Measurements from ENCODE around the gene NEO1. TPM values are rescaled to one million over a fixed set of nuclear protein-coding genes. Genes with fewer than 3 reads are reported as not detected.

NEO1 gene
- polyA plus RNA-seq, 1 donor from 2014 or later = 57.0 TPM

DNA sequence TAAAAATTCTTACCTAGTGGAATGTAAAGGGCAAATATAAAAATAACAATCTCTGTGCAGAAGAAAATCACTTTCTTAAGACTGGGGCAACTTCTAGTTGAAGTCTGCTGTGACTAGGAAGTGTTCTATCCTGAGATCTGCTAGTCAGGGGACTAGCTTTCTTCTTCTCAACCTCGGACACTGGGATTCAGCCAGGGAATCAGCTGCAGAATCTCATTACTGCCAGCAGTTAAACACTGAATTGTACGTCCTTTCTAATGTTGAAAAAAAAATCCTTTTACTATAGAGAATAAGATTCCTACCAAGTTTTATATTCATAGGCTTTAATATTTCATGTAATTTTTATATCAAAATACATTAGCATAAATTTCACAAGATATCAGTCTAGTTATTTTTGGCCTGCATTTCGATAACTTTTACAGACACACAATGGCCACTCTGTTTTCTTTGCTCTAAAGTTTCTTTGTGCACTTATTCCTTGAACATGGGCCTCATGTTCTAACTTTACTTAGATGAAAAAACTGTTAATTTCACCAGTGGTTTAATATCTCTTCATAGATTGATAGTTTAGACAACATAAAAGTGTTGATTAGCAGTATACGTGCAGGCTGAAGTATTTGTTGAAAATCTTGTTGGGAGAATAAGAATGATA, 2.6 kb upstream of the NEO1 start:
- H3F3A ChIP-seq (ENCODE audit: insufficient read depth, low read length, poor library complexity, severe bottlenecking) = no peaks in the 10 kb centered on the region
- no peak overlapping the region for H3K9ac ChIP-seq (ENCODE audit: low read length)
- H3K4me2 ChIP-seq (ENCODE audit: low read length) = no peak overlapping the region
- H3K36me3 ChIP-seq (ENCODE audit: insufficient read depth, low read length) = no peaks in the 10 kb centered on the region
- peaks cover 6% of the 10 kb centered on the region for H4K20me1 ChIP-seq (ENCODE audit: insufficient read depth)
- no peaks in the 10 kb centered on the region for H3K27me3 ChIP-seq (ENCODE audit: insufficient read depth, low read depth, low read length)
- no peaks in the 10 kb centered on the region for H3K9me2 ChIP-seq (ENCODE audit: insufficient read depth, low read length)
- H3K9me3 ChIP-seq (ENCODE audit: low read length) = no peaks in the 10 kb centered on the region
- H2AFZ ChIP-seq (ENCODE audit: low read depth, low read length) = no peak overlapping the region
- no peak overlapping the region for H3K27ac ChIP-seq (ENCODE audit: low read length)
- TF ChIP-seq MXI1 (conservative IDR thresholded peaks at IDR 0.05; ENCODE audit: poor library complexity, severe bottlenecking) = no peak
- peaks cover 13% of the 10 kb centered on the region for H3K79me2 ChIP-seq (replicated peaks; ENCODE audit: insufficient read depth, low read length)
- H3K4me3 ChIP-seq (ENCODE audit: low read length) = no peak overlapping the region

DNA sequence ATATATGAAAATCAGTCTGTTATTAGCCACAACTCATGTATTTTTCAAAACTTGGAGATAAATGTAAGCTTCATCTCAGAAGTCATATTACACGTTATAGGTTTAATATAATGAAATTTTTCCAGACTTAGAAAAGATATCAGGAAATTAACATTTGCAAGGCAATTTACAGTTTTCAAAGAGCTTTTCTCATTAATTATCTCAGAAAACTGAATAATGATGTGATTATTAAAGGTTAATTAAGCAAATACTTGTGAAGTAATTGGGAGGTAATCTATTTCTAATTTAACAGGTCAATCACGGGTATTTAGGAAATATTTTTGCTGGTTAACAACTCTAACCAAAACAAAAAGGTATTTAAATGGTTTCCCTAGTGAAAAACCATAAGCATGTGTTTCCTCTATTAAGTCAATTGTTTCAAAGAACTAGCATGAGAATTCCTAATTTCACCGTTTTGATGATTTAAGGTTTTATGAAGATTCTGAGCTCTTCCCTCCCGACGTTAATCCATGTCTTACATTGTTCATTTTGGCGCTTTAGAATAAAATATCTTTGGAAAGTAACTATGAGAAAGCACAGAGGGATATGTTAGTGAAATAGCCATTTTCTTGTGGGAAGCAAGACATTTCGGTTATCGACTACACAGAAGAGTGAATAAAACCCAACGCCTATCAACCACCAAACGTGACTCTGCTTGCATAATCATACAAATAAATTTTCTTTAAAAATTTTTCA, 1.5 kb upstream of the NEO1 start:
- Histone ChIP-seq H3K4me3 (ENCODE audit: low read length) (peak overlapping the region; percentile 78), H3K27me3 (ENCODE audit: insufficient read depth, low read depth, low read length) (no peaks in the 10 kb centered on the region), H3K9me3 (ENCODE audit: low read length) (no peaks in the 10 kb centered on the region), H3K4me2 (ENCODE audit: low read length) (peak overlapping the region; percentile 98), H3K36me3 (ENCODE audit: insufficient read depth, low read length) (no peaks in the 10 kb centered on the region), H4K20me1 (ENCODE audit: insufficient read depth) (peaks cover 6% of the 10 kb centered on the region), H3K79me2 (replicated peaks; ENCODE audit: insufficient read depth, low read length) (peaks cover 24% of the 10 kb centered on the region), H3F3A (ENCODE audit: insufficient read depth, low read length, poor library complexity, severe bottlenecking) (no peaks in the 10 kb centered on the region), H2AFZ (ENCODE audit: low read depth, low read length) (peak overlapping the region; percentile 78), H3K9ac (ENCODE audit: low read length) (peak overlapping the region; percentile 97), H3K9me2 (ENCODE audit: insufficient read depth, low read length) (no peaks in the 10 kb centered on the region), H3K27ac (ENCODE audit: low read length) (peak overlapping the region; percentile 96)
- TF ChIP-seq, protein P1, sequence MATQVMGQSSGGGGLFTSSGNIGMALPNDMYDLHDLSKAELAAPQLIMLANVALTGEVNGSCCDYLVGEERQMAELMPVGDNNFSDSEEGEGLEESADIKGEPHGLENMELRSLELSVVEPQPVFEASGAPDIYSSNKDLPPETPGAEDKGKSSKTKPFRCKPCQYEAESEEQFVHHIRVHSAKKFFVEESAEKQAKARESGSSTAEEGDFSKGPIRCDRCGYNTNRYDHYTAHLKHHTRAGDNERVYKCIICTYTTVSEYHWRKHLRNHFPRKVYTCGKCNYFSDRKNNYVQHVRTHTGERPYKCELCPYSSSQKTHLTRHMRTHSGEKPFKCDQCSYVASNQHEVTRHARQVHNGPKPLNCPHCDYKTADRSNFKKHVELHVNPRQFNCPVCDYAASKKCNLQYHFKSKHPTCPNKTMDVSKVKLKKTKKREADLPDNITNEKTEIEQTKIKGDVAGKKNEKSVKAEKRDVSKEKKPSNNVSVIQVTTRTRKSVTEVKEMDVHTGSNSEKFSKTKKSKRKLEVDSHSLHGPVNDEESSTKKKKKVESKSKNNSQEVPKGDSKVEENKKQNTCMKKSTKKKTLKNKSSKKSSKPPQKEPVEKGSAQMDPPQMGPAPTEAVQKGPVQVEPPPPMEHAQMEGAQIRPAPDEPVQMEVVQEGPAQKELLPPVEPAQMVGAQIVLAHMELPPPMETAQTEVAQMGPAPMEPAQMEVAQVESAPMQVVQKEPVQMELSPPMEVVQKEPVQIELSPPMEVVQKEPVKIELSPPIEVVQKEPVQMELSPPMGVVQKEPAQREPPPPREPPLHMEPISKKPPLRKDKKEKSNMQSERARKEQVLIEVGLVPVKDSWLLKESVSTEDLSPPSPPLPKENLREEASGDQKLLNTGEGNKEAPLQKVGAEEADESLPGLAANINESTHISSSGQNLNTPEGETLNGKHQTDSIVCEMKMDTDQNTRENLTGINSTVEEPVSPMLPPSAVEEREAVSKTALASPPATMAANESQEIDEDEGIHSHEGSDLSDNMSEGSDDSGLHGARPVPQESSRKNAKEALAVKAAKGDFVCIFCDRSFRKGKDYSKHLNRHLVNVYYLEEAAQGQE (IDR thresholded peaks at IDR 0.05; ENCODE audit: borderline replicate concordance) = no peak
- TF ChIP-seq POLR2AphosphoS5 (IDR thresholded peaks at IDR 0.05) (no peak), MXI1 (conservative IDR thresholded peaks at IDR 0.05; ENCODE audit: poor library complexity, severe bottlenecking) (no peak), EZH2 (IDR thresholded peaks at IDR 0.05; ENCODE audit: borderline replicate concordance, insufficient read depth, low read length, poor library complexity, severe bottlenecking) (no peak), RAD21 (conservative IDR thresholded peaks at IDR 0.05) (no peak), TAF1 (IDR thresholded peaks at IDR 0.05; ENCODE audit: low read depth) (no peak), EP300 (conservative IDR thresholded peaks at IDR 0.05; ENCODE audit: poor library complexity, severe bottlenecking) (no peak), SMC3 (conservative IDR thresholded peaks at IDR 0.05; ENCODE audit: poor library complexity) (no peak)
- TF ChIP-seq, protein P2, sequence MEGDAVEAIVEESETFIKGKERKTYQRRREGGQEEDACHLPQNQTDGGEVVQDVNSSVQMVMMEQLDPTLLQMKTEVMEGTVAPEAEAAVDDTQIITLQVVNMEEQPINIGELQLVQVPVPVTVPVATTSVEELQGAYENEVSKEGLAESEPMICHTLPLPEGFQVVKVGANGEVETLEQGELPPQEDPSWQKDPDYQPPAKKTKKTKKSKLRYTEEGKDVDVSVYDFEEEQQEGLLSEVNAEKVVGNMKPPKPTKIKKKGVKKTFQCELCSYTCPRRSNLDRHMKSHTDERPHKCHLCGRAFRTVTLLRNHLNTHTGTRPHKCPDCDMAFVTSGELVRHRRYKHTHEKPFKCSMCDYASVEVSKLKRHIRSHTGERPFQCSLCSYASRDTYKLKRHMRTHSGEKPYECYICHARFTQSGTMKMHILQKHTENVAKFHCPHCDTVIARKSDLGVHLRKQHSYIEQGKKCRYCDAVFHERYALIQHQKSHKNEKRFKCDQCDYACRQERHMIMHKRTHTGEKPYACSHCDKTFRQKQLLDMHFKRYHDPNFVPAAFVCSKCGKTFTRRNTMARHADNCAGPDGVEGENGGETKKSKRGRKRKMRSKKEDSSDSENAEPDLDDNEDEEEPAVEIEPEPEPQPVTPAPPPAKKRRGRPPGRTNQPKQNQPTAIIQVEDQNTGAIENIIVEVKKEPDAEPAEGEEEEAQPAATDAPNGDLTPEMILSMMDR (IDR thresholded peaks at IDR 0.05; ENCODE audit: poor library complexity, severe bottlenecking) = no peak

All from neural cell (in vitro differentiated cells).